ENCODE data around the gene RRP9. TPM values are rescaled to one million over a fixed set of nuclear protein-coding genes. Genes with fewer than 3 reads are reported as not detected.

RRP9 gene
- total RNA-seq, 1 donor from 2014 or later: 8.2 TPM

- intact Hi-C loops (cut with micrococcal nuclease): no loop called here
- DNase-seq: peak; percentile 30
Measured at GRCh38 chr3:51960386-51960785, 18.7 kb upstream of the RRP9 start.

GRCh38 chr3:51959651-51960050 lies 17.9 kb upstream of the RRP9 start:
- DNase-seq (peak; percentile 20), ATAC-seq (no peak)
- intact Hi-C loops (cut with micrococcal nuclease): no loop called here

More at GRCh38 chr3:51960386-51960785, 18.7 kb upstream of the RRP9 start:
- no peak for ATAC-seq

GRCh38 chr3:51958603-51959521 lies 17.2 kb upstream of the RRP9 start:
- peak; percentile 22 for DNase-seq
- intact Hi-C loops (cut with micrococcal nuclease): no loop called here

GRCh38 chr3:51957520-51958205 lies 16.0 kb upstream of the RRP9 start:
- ATAC-seq (no peak), DNase-seq (peak; percentile 19)
- intact Hi-C loops (cut with micrococcal nuclease): no loop called here

More at GRCh38 chr3:51958603-51959521, 17.2 kb upstream of the RRP9 start:
- ATAC-seq: no peak

GRCh38 chr3:51955893-51956770 lies 14.4 kb upstream of the RRP9 start:
- DNase-seq (peak; percentile 77), ATAC-seq (peak; percentile 83)
- intact Hi-C loops (cut with micrococcal nuclease): no loop called here

GRCh38 chr3:51955175-51955892 lies 13.6 kb upstream of the RRP9 start, which contains the start of gene GPR62:
GPR62 (plus strand) TSS chr3:51955381; CDS start chr3:51955653, 272 bp downstream.
- DNase-seq (peak; percentile 31), ATAC-seq (no peak)
- intact Hi-C loops (cut with micrococcal nuclease): no loop called here

GRCh38 chr3:51954713-51955112 lies 13.0 kb upstream of the RRP9 start:
- intact Hi-C loops (cut with micrococcal nuclease): no loop called here
- no peak for ATAC-seq
- no peak for DNase-seq

GRCh38 chr3:51954105-51954504 lies 12.4 kb upstream of the RRP9 start:
- ATAC-seq (no peak), DNase-seq (no peak)
- intact Hi-C loops (cut with micrococcal nuclease): no loop called here

- intact Hi-C loops (cut with micrococcal nuclease): no loop called here
- DNase-seq (peak; percentile 2), ATAC-seq (no peak)
Measured at GRCh38 chr3:51953445-51953844, 11.7 kb upstream of the RRP9 start.

GRCh38 chr3:51950899-51951298 lies 9.2 kb upstream of the RRP9 start:
- DNase-seq: no peak

GRCh38 chr3:51949121-51949520 lies 7.4 kb upstream of the RRP9 start:
- peak; percentile 10 for DNase-seq
- intact Hi-C loops (cut with micrococcal nuclease): no loop called here
- no peak for ATAC-seq

More at GRCh38 chr3:51950899-51951298, 9.2 kb upstream of the RRP9 start:
- intact Hi-C loops (cut with micrococcal nuclease): no loop called here
- ATAC-seq: no peak

- DNase-seq (peak; percentile 23), ATAC-seq (no peak)
Measured at GRCh38 chr3:51948016-51948580, 6.4 kb upstream of the RRP9 start.

GRCh38 chr3:51947215-51947900 lies 5.7 kb upstream of the RRP9 start:
- DNase-seq (peak; percentile 12), ATAC-seq (no peak)
- intact Hi-C loops (cut with micrococcal nuclease): no loop called here

More at GRCh38 chr3:51948016-51948580, 6.4 kb upstream of the RRP9 start:
- intact Hi-C loops (cut with micrococcal nuclease): no loop called here

- intact Hi-C loops (cut with micrococcal nuclease): no loop called here
- ATAC-seq (no peak), DNase-seq (peak; percentile 7)
Measured at GRCh38 chr3:51946796-51947195, 5.1 kb upstream of the RRP9 start.

GRCh38 chr3:51945926-51946705 lies 4.4 kb upstream of the RRP9 start:
- DNase-seq: no peak
- ATAC-seq: no peak

GRCh38 chr3:51945031-51945840 lies 3.5 kb upstream of the RRP9 start:
- no peak for ATAC-seq
- intact Hi-C loops (cut with micrococcal nuclease): no loop called here
- no peak for DNase-seq

More at GRCh38 chr3:51945926-51946705, 4.4 kb upstream of the RRP9 start:
- intact Hi-C loops (cut with micrococcal nuclease): no loop called here

All from left ventricle myocardium superior (tissue), 1 donor.